GM12873 (cell line): ENCODE results near the gene ZNF346.

Source experiments
- TF ChIP-seq, protein P1 (sequence below): IDR thresholded peaks from 2 replicates; pipeline ENCODE4 v1.5.1; 2012; ENCODE audit warnings: low read depth, mild to moderate bottlenecking, moderate library complexity, low read length, control low read depth; ENCODE audit not compliant: insufficient read depth; ENCODE audit errors: missing control alignments

Gene ZNF346

DNA sequence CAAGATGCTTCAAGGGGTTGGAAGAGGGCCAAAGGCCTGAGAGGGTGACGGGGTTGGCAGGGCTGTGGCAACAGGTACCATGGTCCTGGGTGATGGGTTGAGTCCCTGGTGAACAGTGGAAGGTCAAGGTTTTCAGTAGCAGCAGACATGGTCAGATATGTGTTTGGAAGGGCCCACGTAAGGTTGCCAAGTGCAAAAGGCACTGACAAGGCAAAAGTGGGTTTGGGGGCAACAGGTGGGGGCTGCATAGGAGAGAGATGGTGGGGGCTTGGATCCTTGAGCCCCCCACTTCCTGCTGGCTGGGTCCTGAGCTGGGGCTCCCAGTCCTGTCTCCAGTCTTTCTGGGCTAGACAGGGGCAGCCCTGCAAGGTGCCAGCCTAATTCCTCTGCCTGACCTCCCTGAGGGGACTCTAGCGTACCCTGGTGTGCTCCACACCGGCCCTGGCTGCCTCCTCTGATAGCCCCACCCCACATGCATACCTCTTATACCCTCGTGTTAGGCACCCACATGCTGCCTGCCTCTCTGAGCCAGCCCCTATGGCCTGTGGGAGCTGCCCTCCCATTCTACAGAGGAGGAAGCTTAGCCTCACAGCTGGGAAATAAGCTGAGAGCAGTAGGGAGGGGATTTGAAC is 90.2 kb downstream of the ZNF346 start:
- TF ChIP-seq, protein P1, sequence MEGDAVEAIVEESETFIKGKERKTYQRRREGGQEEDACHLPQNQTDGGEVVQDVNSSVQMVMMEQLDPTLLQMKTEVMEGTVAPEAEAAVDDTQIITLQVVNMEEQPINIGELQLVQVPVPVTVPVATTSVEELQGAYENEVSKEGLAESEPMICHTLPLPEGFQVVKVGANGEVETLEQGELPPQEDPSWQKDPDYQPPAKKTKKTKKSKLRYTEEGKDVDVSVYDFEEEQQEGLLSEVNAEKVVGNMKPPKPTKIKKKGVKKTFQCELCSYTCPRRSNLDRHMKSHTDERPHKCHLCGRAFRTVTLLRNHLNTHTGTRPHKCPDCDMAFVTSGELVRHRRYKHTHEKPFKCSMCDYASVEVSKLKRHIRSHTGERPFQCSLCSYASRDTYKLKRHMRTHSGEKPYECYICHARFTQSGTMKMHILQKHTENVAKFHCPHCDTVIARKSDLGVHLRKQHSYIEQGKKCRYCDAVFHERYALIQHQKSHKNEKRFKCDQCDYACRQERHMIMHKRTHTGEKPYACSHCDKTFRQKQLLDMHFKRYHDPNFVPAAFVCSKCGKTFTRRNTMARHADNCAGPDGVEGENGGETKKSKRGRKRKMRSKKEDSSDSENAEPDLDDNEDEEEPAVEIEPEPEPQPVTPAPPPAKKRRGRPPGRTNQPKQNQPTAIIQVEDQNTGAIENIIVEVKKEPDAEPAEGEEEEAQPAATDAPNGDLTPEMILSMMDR, result no peak

DNA sequence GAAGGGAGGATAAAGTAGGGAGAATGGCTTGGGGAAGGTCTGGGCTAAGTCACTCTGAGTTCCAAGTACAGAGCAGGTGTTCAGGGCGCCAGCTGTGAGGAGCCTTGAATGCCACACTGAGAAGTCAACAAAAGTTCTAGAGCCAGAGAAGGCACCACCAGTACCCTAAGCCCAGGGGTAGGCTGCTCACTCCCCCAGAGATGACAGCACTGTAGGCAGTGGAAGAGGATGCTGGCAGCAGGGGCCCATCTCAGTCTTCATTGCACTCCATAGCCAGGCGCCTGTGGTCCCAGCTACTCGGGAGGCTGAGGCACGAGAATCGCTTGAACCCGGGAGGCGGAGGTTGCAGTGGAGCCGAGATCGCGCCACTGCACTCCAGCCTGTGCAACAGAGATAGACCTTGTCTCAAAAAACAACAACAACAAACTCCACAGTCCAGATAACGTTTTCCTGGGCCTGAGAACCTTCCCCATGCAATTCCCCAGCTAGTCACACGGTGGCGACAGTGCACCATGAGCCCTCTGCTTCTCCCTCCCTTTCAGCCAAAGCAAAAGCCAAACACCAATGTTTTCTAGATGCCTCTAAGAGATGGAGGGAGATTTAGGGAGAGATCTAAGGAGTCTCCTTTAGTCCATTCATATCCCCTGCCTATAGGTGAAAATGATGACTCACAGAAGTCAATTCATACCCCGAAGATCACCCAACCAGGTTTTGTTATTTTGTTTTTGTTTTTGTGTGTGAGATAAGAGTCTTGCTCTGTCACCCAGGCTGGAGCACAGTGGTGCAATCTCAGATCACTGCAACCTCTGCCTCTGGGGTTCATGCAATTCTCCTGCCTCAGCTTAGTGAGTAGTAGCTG is 91.3 kb downstream of the ZNF346 start:
- TF ChIP-seq, protein P1, result peak; percentile 100

DNA sequence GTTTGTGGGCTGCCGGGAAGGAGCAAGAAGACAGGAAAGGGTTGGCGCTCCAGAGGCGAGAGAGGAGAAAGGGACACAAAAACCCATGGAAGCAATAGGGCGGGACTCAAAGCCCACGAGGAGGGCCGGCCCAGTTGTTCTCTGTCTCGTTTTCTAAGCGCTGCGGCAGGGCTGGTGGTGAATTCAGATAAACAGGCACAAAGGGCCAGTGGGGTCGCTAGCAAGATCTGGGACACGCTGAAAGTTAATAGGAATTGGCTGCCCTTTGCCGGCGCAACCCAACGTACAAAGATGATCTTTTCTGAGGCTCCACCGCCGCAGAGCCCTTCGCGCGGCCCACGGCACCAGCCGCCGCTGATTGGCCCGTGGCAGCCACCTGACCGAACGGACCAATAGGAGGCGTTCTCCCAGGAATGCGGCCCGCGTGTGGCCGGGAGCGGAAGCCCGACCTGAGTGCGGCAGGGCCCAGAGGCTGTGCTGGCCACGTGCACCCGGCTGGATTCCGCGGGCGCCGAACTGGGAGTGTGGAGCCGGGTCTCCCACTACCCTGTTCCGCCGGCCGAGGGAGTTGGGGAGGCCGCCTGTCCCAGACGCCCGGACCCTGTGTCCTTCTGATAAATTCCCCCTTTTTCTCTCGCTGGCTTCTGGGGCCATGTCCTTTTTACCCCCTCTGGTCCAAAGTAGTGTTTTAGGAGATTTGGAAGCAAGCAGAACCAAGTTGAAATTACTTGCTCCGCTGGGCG is 94.3 kb downstream of the ZNF346 start:
- TF ChIP-seq, protein P1, result no peak

DNA sequence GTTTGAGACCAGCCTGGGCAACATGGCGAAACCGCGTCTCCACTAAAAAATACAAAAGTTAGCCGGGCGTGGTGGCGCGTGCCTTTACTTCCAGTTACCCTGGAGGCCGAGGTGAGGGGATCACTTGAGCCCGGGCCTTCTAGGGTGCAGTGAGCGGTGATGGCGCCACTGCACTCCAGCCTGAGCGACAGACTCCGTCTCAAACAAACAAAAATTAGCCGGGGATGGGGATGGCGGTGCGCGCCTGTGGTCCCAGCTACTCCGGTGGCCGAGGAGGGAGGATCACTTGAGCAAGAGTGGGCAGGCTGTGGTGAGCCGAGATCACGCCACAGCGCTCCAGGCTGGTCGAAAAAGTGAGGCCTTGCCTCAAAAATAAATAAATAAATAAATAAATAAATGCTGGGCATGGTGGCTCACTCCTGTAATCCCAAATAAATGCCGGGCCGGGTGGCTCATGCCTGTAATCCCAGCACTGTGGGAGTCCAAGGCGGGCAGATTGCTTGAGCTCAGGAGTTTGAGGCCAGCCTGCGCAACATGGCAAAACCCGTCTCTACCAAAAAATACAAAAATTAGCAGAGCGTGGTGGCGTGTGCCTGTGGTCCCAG is 95.0 kb downstream of the ZNF346 start:
- TF ChIP-seq, protein P1, result no peak

DNA sequence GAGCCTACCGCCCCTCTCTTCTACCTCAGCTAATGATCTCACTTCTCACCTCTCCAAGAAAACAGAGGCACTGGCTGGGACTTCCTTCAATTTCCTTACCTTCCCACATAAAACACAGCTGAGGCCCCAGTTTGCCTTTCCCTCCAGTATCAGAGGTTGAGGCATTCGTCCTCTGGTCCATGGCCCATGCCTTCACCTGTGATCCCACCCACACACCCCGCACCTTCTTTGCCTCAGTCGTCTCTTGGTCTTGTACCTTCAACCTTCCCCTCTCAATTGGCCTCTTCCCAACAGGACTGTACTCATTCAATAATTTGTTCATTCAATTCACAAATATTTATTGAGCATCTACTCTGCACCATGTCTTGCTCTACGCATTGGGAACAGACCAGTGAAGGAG is 100.1 kb downstream of the ZNF346 start:
- TF ChIP-seq, protein P1, result no peak

DNA sequence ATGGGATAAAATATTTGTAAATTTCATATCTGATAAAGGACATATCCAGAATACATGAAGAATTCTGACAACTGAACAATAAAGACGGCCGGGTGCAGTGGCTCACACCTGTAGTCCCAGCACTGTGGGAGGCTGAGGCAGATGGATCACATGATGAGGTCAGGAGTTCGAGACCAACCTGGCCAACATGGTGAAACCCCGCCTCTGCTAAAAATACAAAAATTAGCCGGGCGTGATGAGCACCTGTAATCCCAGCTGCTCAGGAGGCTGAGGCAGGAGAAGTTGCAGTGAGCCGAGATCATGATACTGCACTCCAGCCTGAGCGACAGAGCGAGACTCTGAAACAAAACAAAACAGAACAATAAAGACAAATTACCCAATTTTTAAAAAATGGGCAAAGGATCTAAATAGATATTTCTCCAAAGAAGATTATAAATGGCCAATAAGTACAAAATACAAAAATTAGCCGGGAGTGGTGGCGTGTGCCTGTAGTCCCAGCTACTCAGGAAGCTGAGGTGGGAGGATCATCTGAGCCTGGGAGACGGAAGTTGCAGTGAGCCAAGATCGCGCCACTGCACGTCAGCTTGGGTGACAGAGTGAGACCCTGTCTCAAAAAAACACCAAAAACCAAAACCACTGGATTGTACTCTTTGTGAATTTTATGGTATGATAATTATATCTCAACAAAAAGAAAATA is 101.4 kb downstream of the ZNF346 start:
- TF ChIP-seq, protein P1, result no peak
